ENCODE results near the gene POLE2.
A peak's percentile ranks its signal among the peaks of the same experiment; 100 is the strongest.

POLE2 gene

DNA sequence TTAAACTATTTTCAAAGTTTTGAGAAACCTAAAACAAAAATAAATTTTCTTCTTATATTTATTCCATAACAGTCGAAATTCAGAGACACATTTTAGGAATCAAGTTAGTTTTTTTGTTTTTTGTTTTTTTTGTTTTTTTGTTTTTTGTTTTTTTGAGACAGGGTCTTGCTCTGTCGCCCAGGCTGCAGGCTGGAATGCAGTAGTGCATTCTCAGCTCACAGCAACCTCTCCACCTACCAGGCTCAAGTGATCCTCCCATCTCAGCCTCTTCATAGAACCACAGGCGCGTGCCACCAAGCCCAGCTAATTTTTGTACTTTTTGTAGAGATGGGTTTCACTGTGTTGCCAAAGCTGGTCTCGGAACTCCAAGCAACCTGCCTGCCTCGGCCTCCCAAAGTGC lies 34.5 kb downstream of the POLE2 start:
- H2BK120ac ChIP-seq (ENCODE audit: low read depth, low read length), result no peak overlapping the region
- DNase-seq, result no peak
- peaks cover 3% of the 10 kb centered on the region for H3K4me1 ChIP-seq (ENCODE audit: control insufficient read depth, insufficient read depth, low read depth, low read length)
- H3K9ac ChIP-seq (ENCODE audit: low read length), result no peak overlapping the region
- no peak overlapping the region for H2BK15ac ChIP-seq (ENCODE audit: low read depth, poor library complexity, severe bottlenecking)
- no peak overlapping the region for H3K23ac ChIP-seq (ENCODE audit: low read length in 2 of 2)
- H2BK5ac ChIP-seq (ENCODE audit: low read depth, low read length, poor library complexity, severe bottlenecking), result no peak overlapping the region
- H2BK12ac ChIP-seq (ENCODE audit: low read length in 2 of 2), result no peak overlapping the region
- H3K27me3 ChIP-seq (ENCODE audit: control insufficient read depth in 1 of 2, insufficient read depth in 1 of 2, low read length in 2 of 2), result no peaks in the 10 kb centered on the region
- peaks cover 7% of the 10 kb centered on the region for H3K79me1 ChIP-seq (replicated peaks; ENCODE audit: low read length, poor library complexity, severe bottlenecking)
- H3K4ac ChIP-seq (ENCODE audit: low read depth in 1 of 2, low read length in 2 of 2), result no peak overlapping the region
- no peak overlapping the region for H3K27ac ChIP-seq (ENCODE audit: low read length, poor library complexity, severe bottlenecking)
- H3K9me3 ChIP-seq (ENCODE audit: control insufficient read depth, low read length), result no peaks in the 10 kb centered on the region
- no peak overlapping the region for H4K91ac ChIP-seq (ENCODE audit: low read length)
- no peak overlapping the region for H2AK5ac ChIP-seq (ENCODE audit: low read length, severe bottlenecking)
- H3K14ac ChIP-seq (ENCODE audit: low read length in 2 of 2), result no peak overlapping the region
- no peak overlapping the region for H3K18ac ChIP-seq (ENCODE audit: low read depth in 1 of 2, low read length in 2 of 2)
- H3K4me3 ChIP-seq (ENCODE audit: insufficient read depth in 1 of 2, low read depth in 1 of 2, low read length in 2 of 2), result no peak overlapping the region
- peaks cover 0 to 11% of the 10 kb centered on the region in 2 experiments for H3K36me3 ChIP-seq (ENCODE audit: control insufficient read depth in 1 of 2, insufficient read depth in 2 of 2, low read depth in 1 of 2, low read length in 2 of 2)
- WGBS, result 100% methylated on average over 2 of the region's 6 CpGs
- H4K8ac ChIP-seq (ENCODE audit: low read length), result no peak overlapping the region
- H3K4me2 ChIP-seq (ENCODE audit: low read length, poor library complexity, severe bottlenecking), result no peak overlapping the region
- no peak overlapping the region for H2AFZ ChIP-seq (ENCODE audit: low read depth, low read length)

- H3K4me3 ChIP-seq (ENCODE audit: insufficient read depth in 1 of 2, low read depth in 1 of 2, low read length in 2 of 2), result no peak overlapping the region
- no peak overlapping the region for H3K4ac ChIP-seq (ENCODE audit: low read depth in 1 of 2, low read length in 2 of 2)
- H3K9me3 ChIP-seq (ENCODE audit: control insufficient read depth, low read length), result no peaks in the 10 kb centered on the region
- peaks cover 1% of the 10 kb centered on the region for H3K4me1 ChIP-seq (ENCODE audit: control insufficient read depth, insufficient read depth, low read depth, low read length)
- H3K27me3 ChIP-seq (ENCODE audit: control insufficient read depth in 1 of 2, insufficient read depth in 1 of 2, low read length in 2 of 2), result no peaks in the 10 kb centered on the region
- no peak overlapping the region for H2AFZ ChIP-seq (ENCODE audit: low read depth, low read length)
- peak overlapping the region; percentile 30 for H3K9ac ChIP-seq (ENCODE audit: low read length)
- H2AK5ac ChIP-seq (ENCODE audit: low read length, severe bottlenecking), result no peak overlapping the region
- no peak overlapping the region for H4K91ac ChIP-seq (ENCODE audit: low read length)
- H4K8ac ChIP-seq (ENCODE audit: low read length), result no peak overlapping the region
- H2BK15ac ChIP-seq (ENCODE audit: low read depth, poor library complexity, severe bottlenecking), result no peak overlapping the region
- no peak overlapping the region for H3K4me2 ChIP-seq (ENCODE audit: low read length, poor library complexity, severe bottlenecking)
- H3K14ac ChIP-seq (ENCODE audit: low read length in 2 of 2), result no peak overlapping the region
- H2BK5ac ChIP-seq (ENCODE audit: low read depth, low read length, poor library complexity, severe bottlenecking), result no peak overlapping the region
- no peak for DNase-seq
- H3K27ac ChIP-seq (ENCODE audit: low read length, poor library complexity, severe bottlenecking), result peak overlapping the region; percentile 31
- no peak overlapping the region for H2BK12ac ChIP-seq (ENCODE audit: low read length in 2 of 2)
- peaks cover 20% of the 10 kb centered on the region for H3K79me1 ChIP-seq (replicated peaks; ENCODE audit: low read length, poor library complexity, severe bottlenecking)
- peaks cover 7 to 44% of the 10 kb centered on the region in 2 experiments for H3K36me3 ChIP-seq (ENCODE audit: control insufficient read depth in 1 of 2, insufficient read depth in 2 of 2, low read depth in 1 of 2, low read length in 2 of 2)
- H3K23ac ChIP-seq (ENCODE audit: low read length in 2 of 2), result no peak overlapping the region
- no peak overlapping the region for H2BK120ac ChIP-seq (ENCODE audit: low read depth, low read length)
- no peak overlapping the region for H3K18ac ChIP-seq (ENCODE audit: low read depth in 1 of 2, low read length in 2 of 2)
Measured at GRCh38 chr14:49642163-49642562, 45.9 kb downstream of the POLE2 start.

- WGBS, result 63% methylated on average over 8 of the region's 8 CpGs
- H2BK5ac ChIP-seq (ENCODE audit: low read depth, low read length, poor library complexity, severe bottlenecking), result no peak overlapping the region
Measured at GRCh38 chr14:49641697-49642129, 46.3 kb downstream of the POLE2 start.

GRCh38 chr14:49640540-49641417 lies 47.2 kb downstream of the POLE2 start:
- DNase-seq, result peak; percentile 12
- no peak overlapping the region for H2AFZ ChIP-seq (ENCODE audit: low read depth, low read length)
- peaks cover 1% of the 10 kb centered on the region for H3K4me1 ChIP-seq (ENCODE audit: control insufficient read depth, insufficient read depth, low read depth, low read length)
- no peak overlapping the region for H4K91ac ChIP-seq (ENCODE audit: low read length)
- H2BK12ac ChIP-seq (ENCODE audit: low read length in 2 of 2), result no peak overlapping the region
- H4K8ac ChIP-seq (ENCODE audit: low read length), result no peak overlapping the region
- H3K27ac ChIP-seq (ENCODE audit: low read length, poor library complexity, severe bottlenecking), result peak overlapping the region; percentile 67
- H3K27me3 ChIP-seq (ENCODE audit: control insufficient read depth in 1 of 2, insufficient read depth in 1 of 2, low read length in 2 of 2), result no peaks in the 10 kb centered on the region
- H3K79me1 ChIP-seq (replicated peaks; ENCODE audit: low read length, poor library complexity, severe bottlenecking), result peaks cover 14% of the 10 kb centered on the region
- no peak overlapping the region for H3K14ac ChIP-seq (ENCODE audit: low read length in 2 of 2)
- 94% methylated on average over 4 of the region's 7 CpGs for WGBS
- no peak overlapping the region for H2BK120ac ChIP-seq (ENCODE audit: low read depth, low read length)
- H3K18ac ChIP-seq (ENCODE audit: low read depth in 1 of 2, low read length in 2 of 2), result no peak overlapping the region
- peaks cover 7 to 47% of the 10 kb centered on the region in 2 experiments for H3K36me3 ChIP-seq (ENCODE audit: control insufficient read depth in 1 of 2, insufficient read depth in 2 of 2, low read depth in 1 of 2, low read length in 2 of 2)
- peak overlapping the region; percentile 93 for H2AK5ac ChIP-seq (ENCODE audit: low read length, severe bottlenecking)
- no peak overlapping the region for H3K4ac ChIP-seq (ENCODE audit: low read depth in 1 of 2, low read length in 2 of 2)
- no peak overlapping the region for H3K23ac ChIP-seq (ENCODE audit: low read length in 2 of 2)
- H3K4me2 ChIP-seq (ENCODE audit: low read length, poor library complexity, severe bottlenecking), result no peak overlapping the region
- H2BK15ac ChIP-seq (ENCODE audit: low read depth, poor library complexity, severe bottlenecking), result no peak overlapping the region
- H3K9me3 ChIP-seq (ENCODE audit: control insufficient read depth, low read length), result no peaks in the 10 kb centered on the region
- H2BK5ac ChIP-seq (ENCODE audit: low read depth, low read length, poor library complexity, severe bottlenecking), result no peak overlapping the region
- H3K9ac ChIP-seq (ENCODE audit: low read length), result no peak overlapping the region
- no peak overlapping the region for H3K4me3 ChIP-seq (ENCODE audit: insufficient read depth in 1 of 2, low read depth in 1 of 2, low read length in 2 of 2)

More at GRCh38 chr14:49641697-49642129, 46.3 kb downstream of the POLE2 start:
- no peak overlapping the region for H2BK120ac ChIP-seq (ENCODE audit: low read depth, low read length)
- peaks cover 17% of the 10 kb centered on the region for H3K79me1 ChIP-seq (replicated peaks; ENCODE audit: low read length, poor library complexity, severe bottlenecking)
- no peaks in the 10 kb centered on the region for H3K27me3 ChIP-seq (ENCODE audit: control insufficient read depth in 1 of 2, insufficient read depth in 1 of 2, low read length in 2 of 2)
- DNase-seq, result peak; percentile 45
- H3K14ac ChIP-seq (ENCODE audit: low read length in 2 of 2), result no peak overlapping the region
- no peak overlapping the region for H3K4me3 ChIP-seq (ENCODE audit: insufficient read depth in 1 of 2, low read depth in 1 of 2, low read length in 2 of 2)
- no peak overlapping the region for H2BK15ac ChIP-seq (ENCODE audit: low read depth, poor library complexity, severe bottlenecking)
- peak overlapping the region; percentile 30 for H3K9ac ChIP-seq (ENCODE audit: low read length)
- H3K4me2 ChIP-seq (ENCODE audit: low read length, poor library complexity, severe bottlenecking), result peak overlapping the region; percentile 7
- no peak overlapping the region for H2AK5ac ChIP-seq (ENCODE audit: low read length, severe bottlenecking)
- no peak overlapping the region for H2AFZ ChIP-seq (ENCODE audit: low read depth, low read length)
- no peak overlapping the region for H3K4ac ChIP-seq (ENCODE audit: low read depth in 1 of 2, low read length in 2 of 2)
- H3K9me3 ChIP-seq (ENCODE audit: control insufficient read depth, low read length), result no peaks in the 10 kb centered on the region
- H4K91ac ChIP-seq (ENCODE audit: low read length), result no peak overlapping the region
- peak overlapping the region; percentile 14 for H4K8ac ChIP-seq (ENCODE audit: low read length)
- no peak overlapping the region for H3K23ac ChIP-seq (ENCODE audit: low read length in 2 of 2)
- H3K18ac ChIP-seq (ENCODE audit: low read depth in 1 of 2, low read length in 2 of 2), result peak overlapping the region in 1 of 2 experiments; percentile 49
- peaks cover 1% of the 10 kb centered on the region for H3K4me1 ChIP-seq (ENCODE audit: control insufficient read depth, insufficient read depth, low read depth, low read length)
- H3K27ac ChIP-seq (ENCODE audit: low read length, poor library complexity, severe bottlenecking), result peak overlapping the region; percentile 67
- no peak overlapping the region for H2BK12ac ChIP-seq (ENCODE audit: low read length in 2 of 2)
- peaks cover 7 to 43% of the 10 kb centered on the region in 2 experiments for H3K36me3 ChIP-seq (ENCODE audit: control insufficient read depth in 1 of 2, insufficient read depth in 2 of 2, low read depth in 1 of 2, low read length in 2 of 2)

Data from mesenchymal stem cell (in vitro differentiated cells and primary cell).